ENCODE measurements around the gene SCAMP4. TPM values are rescaled to one million over a fixed set of nuclear protein-coding genes. Genes with fewer than 3 reads are reported as not detected.
A peak's percentile ranks its signal among the peaks of the same experiment; 100 is the strongest.

Gene SCAMP4
- total and polyA plus RNA-seq, 2 of the 13 experiments (the other 11 are each of a cell fraction or from before 2014, with no cell fraction given): 10.7 to 13.7 TPM

DNA sequence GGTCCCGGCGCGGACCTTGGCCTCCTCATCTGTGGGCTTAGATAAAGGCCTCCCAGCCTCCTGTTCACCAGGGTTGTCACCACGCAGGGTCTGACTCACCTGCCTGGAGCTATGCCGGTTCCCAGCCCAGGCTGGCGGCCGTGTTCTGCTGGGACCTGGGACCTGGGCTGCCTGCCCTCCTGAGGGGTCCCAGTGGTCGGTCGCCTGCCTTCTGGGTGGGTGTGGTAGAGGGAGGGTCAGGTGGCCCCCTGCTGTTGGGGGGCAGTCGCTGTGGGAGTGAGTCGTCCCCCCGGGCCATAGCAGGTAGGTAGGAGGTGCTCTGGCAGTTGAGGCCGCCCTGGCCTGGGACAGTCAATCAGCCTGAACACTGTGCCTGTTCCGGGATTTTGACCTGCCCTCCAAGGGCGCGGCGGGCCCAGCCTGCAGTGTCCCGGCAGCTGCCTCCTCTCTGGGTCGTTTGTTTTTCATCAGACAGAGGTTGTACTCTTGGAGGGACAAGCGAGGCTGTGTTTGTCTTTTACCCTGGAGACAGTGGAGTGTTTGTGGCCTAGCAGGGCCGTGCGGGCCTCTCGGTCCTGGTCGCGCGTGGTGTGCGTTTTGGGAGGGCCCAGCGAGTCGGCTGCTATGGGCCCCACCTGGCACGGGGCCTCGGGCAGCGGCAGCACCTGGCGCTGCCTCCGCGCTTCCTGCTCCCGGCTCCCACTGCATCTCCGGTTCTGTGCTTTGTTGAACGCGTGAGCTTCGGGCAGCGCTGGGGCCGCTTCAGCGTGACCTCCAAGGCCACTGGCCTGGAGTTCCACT lies 2.6 kb downstream of the SCAMP4 start (continued):
- TF ChIP-seq, protein P1, sequence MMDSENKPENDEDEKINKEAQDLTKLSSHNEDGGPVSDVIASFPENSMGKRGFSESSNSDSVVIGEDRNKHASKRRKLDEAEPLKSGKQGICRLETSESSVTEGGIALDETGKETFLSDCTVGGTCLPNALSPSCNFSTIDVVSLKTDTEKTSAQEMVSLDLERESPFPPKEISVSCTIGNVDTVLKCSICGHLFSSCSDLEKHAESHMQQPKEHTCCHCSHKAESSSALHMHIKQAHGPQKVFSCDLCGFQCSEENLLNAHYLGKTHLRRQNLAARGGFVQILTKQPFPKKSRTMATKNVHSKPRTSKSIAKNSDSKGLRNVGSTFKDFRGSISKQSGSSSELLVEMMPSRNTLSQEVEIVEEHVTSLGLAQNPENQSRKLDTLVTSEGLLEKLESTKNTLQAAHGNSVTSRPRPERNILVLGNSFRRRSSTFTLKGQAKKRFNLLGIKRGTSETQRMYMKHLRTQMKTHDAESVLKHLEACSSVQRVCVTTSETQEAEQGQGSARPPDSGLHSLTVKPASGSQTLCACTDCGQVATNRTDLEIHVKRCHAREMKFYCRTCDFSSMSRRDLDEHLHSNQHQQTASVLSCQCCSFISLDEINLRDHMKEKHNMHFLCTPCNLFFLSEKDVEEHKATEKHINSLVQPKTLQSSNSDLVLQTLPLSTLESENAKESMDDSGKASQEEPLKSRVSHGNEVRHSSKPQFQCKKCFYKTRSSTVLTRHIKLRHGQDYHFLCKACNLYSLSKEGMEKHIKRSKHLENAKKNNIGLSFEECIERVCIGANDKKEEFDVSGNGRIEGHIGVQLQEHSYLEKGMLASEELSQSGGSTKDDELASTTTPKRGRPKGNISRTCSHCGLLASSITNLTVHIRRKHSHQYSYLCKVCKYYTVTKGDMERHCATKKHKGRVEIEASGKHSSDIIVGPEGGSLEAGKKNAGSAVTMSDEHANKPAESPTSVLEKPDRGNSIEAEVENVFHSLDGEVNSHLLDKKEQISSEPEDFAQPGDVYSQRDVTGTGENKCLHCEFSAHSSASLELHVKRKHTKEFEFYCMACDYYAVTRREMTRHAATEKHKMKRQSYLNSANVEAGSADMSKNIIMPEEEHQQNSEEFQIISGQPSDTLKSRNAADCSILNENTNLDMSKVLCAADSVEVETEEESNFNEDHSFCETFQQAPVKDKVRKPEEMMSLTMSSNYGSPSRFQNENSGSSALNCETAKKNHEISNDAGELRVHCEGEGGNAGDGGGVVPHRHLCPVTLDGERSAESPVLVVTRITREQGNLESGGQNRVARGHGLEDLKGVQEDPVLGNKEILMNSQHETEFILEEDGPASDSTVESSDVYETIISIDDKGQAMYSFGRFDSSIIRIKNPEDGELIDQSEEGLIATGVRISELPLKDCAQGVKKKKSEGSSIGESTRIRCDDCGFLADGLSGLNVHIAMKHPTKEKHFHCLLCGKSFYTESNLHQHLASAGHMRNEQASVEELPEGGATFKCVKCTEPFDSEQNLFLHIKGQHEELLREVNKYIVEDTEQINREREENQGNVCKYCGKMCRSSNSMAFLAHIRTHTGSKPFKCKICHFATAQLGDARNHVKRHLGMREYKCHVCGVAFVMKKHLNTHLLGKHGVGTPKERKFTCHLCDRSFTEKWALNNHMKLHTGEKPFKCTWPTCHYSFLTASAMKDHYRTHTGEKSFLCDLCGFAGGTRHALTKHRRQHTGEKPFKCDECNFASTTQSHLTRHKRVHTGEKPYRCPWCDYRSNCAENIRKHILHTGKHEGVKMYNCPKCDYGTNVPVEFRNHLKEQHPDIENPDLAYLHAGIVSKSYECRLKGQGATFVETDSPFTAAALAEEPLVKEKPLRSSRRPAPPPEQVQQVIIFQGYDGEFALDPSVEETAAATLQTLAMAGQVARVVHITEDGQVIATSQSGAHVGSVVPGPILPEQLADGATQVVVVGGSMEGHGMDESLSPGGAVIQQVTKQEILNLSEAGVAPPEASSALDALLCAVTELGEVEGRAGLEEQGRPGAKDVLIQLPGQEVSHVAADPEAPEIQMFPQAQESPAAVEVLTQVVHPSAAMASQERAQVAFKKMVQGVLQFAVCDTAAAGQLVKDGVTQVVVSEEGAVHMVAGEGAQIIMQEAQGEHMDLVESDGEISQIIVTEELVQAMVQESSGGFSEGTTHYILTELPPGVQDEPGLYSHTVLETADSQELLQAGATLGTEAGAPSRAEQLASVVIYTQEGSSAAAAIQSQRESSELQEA (CRISPR knock-in tag; IDR thresholded peaks at IDR 0.05; ENCODE audit: not compliant biosample characterization): no peak
- TF ChIP-seq, protein P2, sequence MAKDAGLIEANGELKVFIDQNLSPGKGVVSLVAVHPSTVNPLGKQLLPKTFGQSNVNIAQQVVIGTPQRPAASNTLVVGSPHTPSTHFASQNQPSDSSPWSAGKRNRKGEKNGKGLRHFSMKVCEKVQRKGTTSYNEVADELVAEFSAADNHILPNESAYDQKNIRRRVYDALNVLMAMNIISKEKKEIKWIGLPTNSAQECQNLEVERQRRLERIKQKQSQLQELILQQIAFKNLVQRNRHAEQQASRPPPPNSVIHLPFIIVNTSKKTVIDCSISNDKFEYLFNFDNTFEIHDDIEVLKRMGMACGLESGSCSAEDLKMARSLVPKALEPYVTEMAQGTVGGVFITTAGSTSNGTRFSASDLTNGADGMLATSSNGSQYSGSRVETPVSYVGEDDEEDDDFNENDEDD (CRISPR knock-in tag; IDR thresholded peaks at IDR 0.05; ENCODE audit: borderline replicate concordance): no peak
- TF ChIP-seq MEIS1 (CRISPR knock-in tag; IDR thresholded peaks at IDR 0.05; ENCODE audit: borderline replicate concordance): peak; percentile 76; the same call in 1 of the 2 replicates
- TF ChIP-seq, protein P3, sequence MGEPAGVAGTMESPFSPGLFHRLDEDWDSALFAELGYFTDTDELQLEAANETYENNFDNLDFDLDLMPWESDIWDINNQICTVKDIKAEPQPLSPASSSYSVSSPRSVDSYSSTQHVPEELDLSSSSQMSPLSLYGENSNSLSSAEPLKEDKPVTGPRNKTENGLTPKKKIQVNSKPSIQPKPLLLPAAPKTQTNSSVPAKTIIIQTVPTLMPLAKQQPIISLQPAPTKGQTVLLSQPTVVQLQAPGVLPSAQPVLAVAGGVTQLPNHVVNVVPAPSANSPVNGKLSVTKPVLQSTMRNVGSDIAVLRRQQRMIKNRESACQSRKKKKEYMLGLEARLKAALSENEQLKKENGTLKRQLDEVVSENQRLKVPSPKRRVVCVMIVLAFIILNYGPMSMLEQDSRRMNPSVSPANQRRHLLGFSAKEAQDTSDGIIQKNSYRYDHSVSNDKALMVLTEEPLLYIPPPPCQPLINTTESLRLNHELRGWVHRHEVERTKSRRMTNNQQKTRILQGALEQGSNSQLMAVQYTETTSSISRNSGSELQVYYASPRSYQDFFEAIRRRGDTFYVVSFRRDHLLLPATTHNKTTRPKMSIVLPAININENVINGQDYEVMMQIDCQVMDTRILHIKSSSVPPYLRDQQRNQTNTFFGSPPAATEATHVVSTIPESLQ (CRISPR knock-in tag; conservative IDR thresholded peaks at IDR 0.05): no peak
- TF ChIP-seq ATAD3A (CRISPR knock-in tag; IDR thresholded peaks at IDR 0.05): no peak
- no peak for TF ChIP-seq ZSCAN30 (CRISPR knock-in tag; IDR thresholded peaks at IDR 0.05)
- no peak for TF ChIP-seq CCDC6 (CRISPR knock-in tag; IDR thresholded peaks at IDR 0.05)
- TF ChIP-seq, protein P4, sequence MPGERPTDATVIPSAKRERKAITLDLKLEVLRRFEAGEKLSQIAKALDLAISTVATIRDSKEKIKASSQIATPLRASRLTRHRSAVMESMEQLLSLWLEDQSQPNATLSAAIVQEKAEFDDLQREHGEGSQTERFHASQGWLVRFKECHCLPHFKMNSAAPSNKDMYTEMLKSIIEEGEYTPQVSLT (CRISPR knock-in tag; IDR thresholded peaks at IDR 0.05; ENCODE audit: borderline replicate concordance, low read depth): no peak
- no peak for TF ChIP-seq NFYB (CRISPR knock-in tag; IDR thresholded peaks at IDR 0.05)
- TF ChIP-seq GATA4 (IDR thresholded peaks at IDR 0.05; ENCODE audit: borderline replicate concordance, low read depth): no peak
- TF ChIP-seq NFATC3 (CRISPR knock-in tag; IDR thresholded peaks at IDR 0.05): no peak
- TF ChIP-seq RAD51 (IDR thresholded peaks at IDR 0.05; ENCODE audit: borderline replicate concordance): no peak
- TF ChIP-seq ZBTB20 (CRISPR knock-in tag; IDR thresholded peaks at IDR 0.05; ENCODE audit: borderline replicate concordance, low read depth): no peak
- no peak for TF ChIP-seq DNMT1 (CRISPR knock-in tag; IDR thresholded peaks at IDR 0.05)

Measured in HepG2 (cell line).